HCT116 (cell line): ENCODE data around the gene MED25.

ENCODE experiments used
- CEBPB ChIP-seq: IDR thresholded peaks from 2 replicates; pipeline ENCODE4 v1.6.1; 2012; ENCODE audit warnings: low read depth
- EZH2 ChIP-seq: fragments of 200-600 bp; sonication (generic); IDR thresholded peaks from 2 replicates; pipeline ENCODE4 v1.6.1; 2017; ENCODE audit warnings: antibody characterized with exemption, mixed run types
- JUND ChIP-seq: IDR thresholded peaks from 2 replicates; pipeline ENCODE4 v1.6.1; 2012
- POLR2AphosphoS5 ChIP-seq: IDR thresholded peaks from 2 replicates; pipeline ENCODE4 v1.6.1; 2011; ENCODE audit warnings: mild to moderate bottlenecking, low read depth, low read length, moderate library complexity
- RAD21 ChIP-seq: IDR thresholded peaks from 2 replicates; pipeline ENCODE4 v1.6.1; 2012; ENCODE audit warnings: low read depth, mild to moderate bottlenecking
- SIN3A ChIP-seq: IDR thresholded peaks from 2 replicates; pipeline ENCODE4 v1.6.1; 2012; ENCODE audit warnings: low read depth
- SP1 ChIP-seq: IDR thresholded peaks from 2 replicates; pipeline ENCODE4 v1.6.1; 2012; ENCODE audit warnings: low read depth
- YY1 ChIP-seq: IDR thresholded peaks from 2 replicates; pipeline ENCODE4 v1.6.1; 2011; ENCODE audit warnings: low read length, low read depth, moderate library complexity, mild to moderate bottlenecking; ENCODE audit not compliant: insufficient replicate concordance; ENCODE audit errors: extremely low read depth
- TF ChIP-seq, protein P1 (sequence below), 3 experiments: fragments of 200-600 bp in 1 of 3; sonication (generic) in 1 of 3; IDR thresholded peaks in 2 of 3; conservative IDR thresholded peaks in 1 of 3; 2 replicates each; pipeline ENCODE4 v1.5.1; 2012 to 2017; ENCODE audit warnings: low read depth in 2 of 3, low read length in 2 of 3, antibody characterized with exemption in 1 of 3, borderline replicate concordance in 1 of 3, control low read depth in 1 of 3, mild to moderate bottlenecking in 1 of 3, mixed read lengths in 1 of 3, mixed run types in 1 of 3, moderate library complexity in 1 of 3; ENCODE audit not compliant: insufficient read depth in 1 of 3

DNA sequence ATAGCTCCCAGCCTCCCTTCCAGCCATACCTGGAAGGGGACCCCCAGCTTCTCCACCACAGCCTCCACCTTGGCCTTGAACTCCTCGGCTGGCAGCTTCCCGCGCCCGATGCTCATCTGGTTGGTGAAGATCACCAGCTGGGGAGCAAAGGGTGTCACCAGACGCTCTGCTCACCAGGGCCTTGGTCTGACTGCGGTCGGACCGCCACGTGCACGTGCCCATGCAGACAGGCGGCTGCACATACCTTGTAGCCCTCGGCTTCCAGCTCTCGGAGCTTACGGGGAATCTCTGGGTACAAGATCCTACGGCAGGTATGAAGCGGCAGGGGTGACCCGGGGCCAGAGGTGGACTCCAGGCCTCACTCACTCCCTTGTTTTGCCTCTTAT, 45.8 kb downstream of the MED25 start:
- TF ChIP-seq SIN3A, result no peak
- TF ChIP-seq, protein P1, sequence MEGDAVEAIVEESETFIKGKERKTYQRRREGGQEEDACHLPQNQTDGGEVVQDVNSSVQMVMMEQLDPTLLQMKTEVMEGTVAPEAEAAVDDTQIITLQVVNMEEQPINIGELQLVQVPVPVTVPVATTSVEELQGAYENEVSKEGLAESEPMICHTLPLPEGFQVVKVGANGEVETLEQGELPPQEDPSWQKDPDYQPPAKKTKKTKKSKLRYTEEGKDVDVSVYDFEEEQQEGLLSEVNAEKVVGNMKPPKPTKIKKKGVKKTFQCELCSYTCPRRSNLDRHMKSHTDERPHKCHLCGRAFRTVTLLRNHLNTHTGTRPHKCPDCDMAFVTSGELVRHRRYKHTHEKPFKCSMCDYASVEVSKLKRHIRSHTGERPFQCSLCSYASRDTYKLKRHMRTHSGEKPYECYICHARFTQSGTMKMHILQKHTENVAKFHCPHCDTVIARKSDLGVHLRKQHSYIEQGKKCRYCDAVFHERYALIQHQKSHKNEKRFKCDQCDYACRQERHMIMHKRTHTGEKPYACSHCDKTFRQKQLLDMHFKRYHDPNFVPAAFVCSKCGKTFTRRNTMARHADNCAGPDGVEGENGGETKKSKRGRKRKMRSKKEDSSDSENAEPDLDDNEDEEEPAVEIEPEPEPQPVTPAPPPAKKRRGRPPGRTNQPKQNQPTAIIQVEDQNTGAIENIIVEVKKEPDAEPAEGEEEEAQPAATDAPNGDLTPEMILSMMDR (IDR thresholded peaks at IDR 0.05 in 2 of 3, conservative IDR thresholded peaks at IDR 0.05 in 1 of 3; ENCODE audit: borderline replicate concordance in 1 of 3, insufficient read depth in 1 of 3, low read depth in 2 of 3, low read length in 2 of 3), result no peak
- no peak for TF ChIP-seq SP1
- no peak for TF ChIP-seq RAD21
- TF ChIP-seq POLR2AphosphoS5, result no peak
- no peak for TF ChIP-seq CEBPB
- TF ChIP-seq EZH2, result no peak
- TF ChIP-seq YY1, result no peak
- no peak for TF ChIP-seq JUND
